Effector memory CD4-positive, alpha-beta T cell (primary cell): ENCODE data around the gene SNAI3.

Source experiments
- DNase-seq, 3 donors: peaks; one replicate each; pipeline ENCODE4 v3.0.0-alpha.2; 2020
- H3K27ac ChIP-seq: 2 replicates; pipeline ENCODE4 v1.7.0; 2013; ENCODE audit warnings: mild to moderate bottlenecking, low read length, moderate library complexity; ENCODE audit not compliant: insufficient read depth, poor library complexity, severe bottlenecking
- H3K27me3 ChIP-seq: replicated peaks from 2 replicates; pipeline ENCODE4 v1.7.0; 2013; ENCODE audit warnings: mild to moderate bottlenecking, low read length; ENCODE audit not compliant: insufficient read depth, control insufficient read depth, poor library complexity, severe bottlenecking
- H3K36me3 ChIP-seq: 2 replicates; pipeline ENCODE4 v1.7.0; 2013; ENCODE audit warnings: mild to moderate bottlenecking, low read length, moderate library complexity; ENCODE audit not compliant: control insufficient read depth, insufficient read depth
- H3K4me1 ChIP-seq: 2 replicates; pipeline ENCODE4 v1.7.0; 2013; ENCODE audit warnings: low read length, mild to moderate bottlenecking; ENCODE audit not compliant: control insufficient read depth, insufficient read depth, poor library complexity, severe bottlenecking
- H3K4me3 ChIP-seq: 2 replicates; pipeline ENCODE4 v1.7.0; 2013; ENCODE audit warnings: low read length, low read depth, mild to moderate bottlenecking; ENCODE audit not compliant: insufficient read depth, poor library complexity, severe bottlenecking
- H3K9me3 ChIP-seq: 2 replicates; pipeline ENCODE4 v1.7.0; 2013; ENCODE audit warnings: mild to moderate bottlenecking, low read length, moderate library complexity; ENCODE audit not compliant: control insufficient read depth

SNAI3 gene

DNA sequence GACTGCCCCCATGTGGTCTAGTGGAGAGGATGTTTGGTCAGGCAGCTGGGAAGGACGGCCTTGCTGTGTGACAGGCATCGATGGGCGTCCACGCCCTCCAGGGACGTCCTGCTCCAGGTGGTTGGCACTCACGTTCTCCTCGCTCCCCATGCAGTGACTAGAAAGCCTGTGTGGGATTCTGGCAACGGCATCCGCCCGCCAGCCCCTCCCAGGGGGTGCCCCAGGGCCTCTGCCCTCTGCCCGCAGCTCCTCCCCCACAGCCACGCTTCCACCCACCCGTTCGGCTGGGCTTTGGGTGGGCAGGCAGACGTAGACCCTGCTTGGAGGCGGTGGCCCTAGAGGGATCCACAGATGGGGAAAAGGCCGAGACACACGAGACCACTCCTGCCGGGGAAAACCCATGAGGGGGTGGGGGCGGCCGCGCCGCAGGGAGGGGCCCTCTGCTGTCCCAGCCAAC, 52.6 kb downstream of the SNAI3 start:
- Histone ChIP-seq H3K36me3 (peaks cover 26% of the 10 kb centered on the region), H3K4me1 (peaks cover 28% of the 10 kb centered on the region), H3K4me3 (peak overlapping the region; percentile 73), H3K27ac (peak overlapping the region; percentile 49), H3K27me3 (no peaks in the 10 kb centered on the region), H3K9me3 (no peaks in the 10 kb centered on the region)
- DNase-seq = peak; percentile 46 to 60 (median 53)

DNA sequence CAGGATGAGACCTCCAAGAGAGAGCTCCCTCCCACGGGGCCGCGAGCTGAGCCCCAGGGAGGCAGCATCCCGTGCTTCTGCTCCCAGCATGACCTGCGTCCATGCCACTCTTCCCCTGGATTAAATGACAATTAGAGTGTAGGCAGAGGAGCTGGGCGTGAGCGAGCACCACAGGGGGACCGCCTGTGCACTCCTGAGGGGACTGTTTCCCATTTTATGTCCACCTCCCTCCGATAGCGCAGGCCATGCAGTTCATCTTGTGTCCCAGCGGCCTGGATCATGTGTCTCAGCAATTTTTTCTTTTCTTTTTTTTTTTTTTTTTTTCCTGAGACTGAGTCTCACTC, 53.7 kb downstream of the SNAI3 start:
- H3K27ac ChIP-seq = no peak overlapping the region
- H3K27me3 ChIP-seq = no peaks in the 10 kb centered on the region
- peaks cover 20% of the 10 kb centered on the region for H3K4me1 ChIP-seq
- peaks cover 34% of the 10 kb centered on the region for H3K36me3 ChIP-seq
- DNase-seq = no peak
- H3K4me3 ChIP-seq = no peak overlapping the region
- no peaks in the 10 kb centered on the region for H3K9me3 ChIP-seq

DNA sequence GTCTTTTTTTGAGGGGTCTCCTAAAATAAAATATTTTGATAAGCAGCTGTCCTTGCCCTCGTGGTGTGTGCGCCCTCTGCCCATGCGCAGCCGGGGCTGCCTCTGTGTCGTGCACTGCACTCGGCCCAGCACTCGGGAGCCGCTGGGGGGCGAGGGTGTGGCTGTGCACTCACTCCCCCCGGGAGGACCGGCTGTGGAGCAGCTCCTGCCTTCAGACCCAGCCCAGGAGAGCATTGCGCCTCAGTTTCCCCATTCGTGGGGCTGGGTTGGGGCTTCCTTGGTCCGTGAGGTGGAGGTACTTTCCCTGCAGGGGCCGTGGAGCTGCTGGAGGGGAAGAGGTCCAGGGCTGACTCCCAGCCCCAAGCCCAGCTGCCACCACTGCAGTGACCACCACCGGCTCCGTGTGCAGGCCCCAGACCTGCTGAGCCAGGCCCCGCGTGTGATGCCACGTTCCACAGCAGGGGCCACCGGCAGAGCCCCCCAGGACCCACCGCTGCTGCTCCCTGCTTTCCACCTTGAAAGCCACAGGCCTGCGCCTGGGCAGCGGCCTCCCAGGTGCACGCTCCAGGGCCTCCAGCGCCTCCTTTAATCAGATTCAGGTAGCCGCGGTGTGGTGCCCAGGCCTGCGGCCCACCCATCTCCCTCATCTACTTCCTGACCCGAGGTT, 54.3 kb downstream of the SNAI3 start:
- Histone ChIP-seq H3K9me3 (no peaks in the 10 kb centered on the region), H3K27me3 (no peaks in the 10 kb centered on the region), H3K27ac (no peak overlapping the region), H3K4me3 (no peak overlapping the region), H3K4me1 (peaks cover 20% of the 10 kb centered on the region), H3K36me3 (peaks cover 39% of the 10 kb centered on the region)
- no peak for DNase-seq

DNA sequence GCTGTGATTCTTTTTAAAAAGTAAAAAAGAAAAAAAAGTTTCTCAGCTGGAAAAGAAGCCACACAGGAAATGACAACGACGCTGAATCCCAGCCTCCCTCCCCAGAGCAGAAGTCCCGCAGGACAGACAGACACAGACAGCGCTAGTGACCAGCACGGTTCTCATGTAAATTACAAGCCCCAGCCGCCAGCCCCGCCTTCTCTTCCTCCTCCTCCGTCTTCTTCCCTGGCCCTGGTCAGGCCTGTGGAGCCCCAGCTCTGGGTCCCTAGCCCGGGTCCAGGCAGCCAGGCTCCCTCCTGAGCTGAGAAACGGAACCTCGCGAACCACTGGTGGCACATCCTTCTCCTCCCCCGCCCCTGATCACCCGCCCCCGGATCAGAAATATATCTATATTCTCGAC, 54.9 kb downstream of the SNAI3 start:
- Histone ChIP-seq H3K4me1 (peaks cover 20% of the 10 kb centered on the region), H3K4me3 (no peak overlapping the region), H3K27me3 (no peaks in the 10 kb centered on the region), H3K36me3 (peaks cover 44% of the 10 kb centered on the region), H3K27ac (no peak overlapping the region), H3K9me3 (no peaks in the 10 kb centered on the region)
- no peak for DNase-seq

DNA sequence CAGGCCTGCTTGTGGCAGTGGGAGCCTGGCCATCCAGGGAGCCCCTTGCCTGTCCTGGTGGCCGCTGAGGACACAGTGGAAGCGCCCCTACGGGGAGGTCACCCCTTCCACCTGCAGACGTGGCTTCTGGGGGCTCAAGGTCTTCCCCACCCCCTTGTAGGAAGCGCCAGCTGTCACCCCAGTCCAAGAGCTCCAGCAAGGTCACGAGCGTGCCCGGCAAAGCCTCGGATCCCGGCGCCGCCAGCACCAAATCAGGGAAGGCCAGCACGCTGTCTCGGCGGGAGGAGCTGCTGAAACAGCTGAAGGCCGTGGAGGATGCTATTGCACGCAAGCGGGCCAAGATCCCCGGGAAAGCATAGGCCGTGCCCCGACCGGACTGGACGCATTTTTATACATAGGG, 55.4 kb downstream of the SNAI3 start:
- Histone ChIP-seq H3K9me3 (no peaks in the 10 kb centered on the region), H3K4me3 (no peak overlapping the region), H3K4me1 (peaks cover 20% of the 10 kb centered on the region), H3K27ac (no peak overlapping the region), H3K36me3 (peaks cover 44% of the 10 kb centered on the region), H3K27me3 (no peaks in the 10 kb centered on the region)
- no peak for DNase-seq

DNA sequence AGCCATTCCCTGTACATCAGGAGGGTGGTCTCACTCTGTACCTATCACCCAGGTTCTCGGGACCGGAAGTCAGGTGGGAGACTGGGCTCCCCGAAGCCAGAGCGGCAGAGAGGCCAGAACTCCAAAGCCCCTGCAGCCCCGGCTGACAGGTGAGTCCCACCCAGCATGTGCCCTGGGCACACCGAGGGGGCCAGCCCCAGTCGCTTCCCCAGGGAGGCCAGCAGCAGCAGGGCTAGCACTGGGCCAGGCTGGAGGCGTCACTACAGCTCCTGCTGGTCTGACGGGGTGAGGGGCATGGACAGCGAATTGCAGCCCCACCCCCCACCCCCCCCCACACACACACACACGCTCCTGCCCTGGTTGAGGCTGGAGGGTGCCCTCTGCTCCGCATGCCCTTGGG, 55.9 kb downstream of the SNAI3 start:
- peaks cover 20% of the 10 kb centered on the region for H3K4me1 ChIP-seq
- H3K9me3 ChIP-seq = no peaks in the 10 kb centered on the region
- no peak for DNase-seq
- H3K27ac ChIP-seq = no peak overlapping the region
- H3K36me3 ChIP-seq = peaks cover 45% of the 10 kb centered on the region
- no peaks in the 10 kb centered on the region for H3K27me3 ChIP-seq
- H3K4me3 ChIP-seq = no peak overlapping the region

DNA sequence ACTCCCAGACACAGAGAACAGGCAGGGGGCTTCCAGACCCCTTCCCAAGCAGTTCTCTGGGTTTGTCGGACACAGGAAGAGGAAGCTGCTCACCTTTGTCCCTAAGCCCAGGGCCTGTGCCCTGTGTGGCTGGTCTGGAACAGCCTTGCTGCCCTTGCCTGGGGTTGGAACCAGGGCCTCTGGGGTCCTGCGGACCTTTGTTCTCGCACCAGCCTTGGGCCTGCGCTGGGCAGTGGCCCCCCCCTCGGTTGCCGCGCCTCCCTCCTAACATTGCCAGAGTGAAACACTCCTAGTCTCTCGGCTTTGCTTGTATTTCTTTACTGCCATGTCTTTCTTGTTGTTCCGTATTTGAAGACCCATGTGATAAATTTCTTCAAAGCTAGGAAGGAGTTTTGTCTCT, 56.5 kb downstream of the SNAI3 start:
- Histone ChIP-seq H3K4me3 (no peak overlapping the region), H3K27me3 (no peaks in the 10 kb centered on the region), H3K9me3 (no peaks in the 10 kb centered on the region), H3K27ac (no peak overlapping the region), H3K36me3 (peaks cover 51% of the 10 kb centered on the region), H3K4me1 (peaks cover 15% of the 10 kb centered on the region)
- DNase-seq = no peak

DNA sequence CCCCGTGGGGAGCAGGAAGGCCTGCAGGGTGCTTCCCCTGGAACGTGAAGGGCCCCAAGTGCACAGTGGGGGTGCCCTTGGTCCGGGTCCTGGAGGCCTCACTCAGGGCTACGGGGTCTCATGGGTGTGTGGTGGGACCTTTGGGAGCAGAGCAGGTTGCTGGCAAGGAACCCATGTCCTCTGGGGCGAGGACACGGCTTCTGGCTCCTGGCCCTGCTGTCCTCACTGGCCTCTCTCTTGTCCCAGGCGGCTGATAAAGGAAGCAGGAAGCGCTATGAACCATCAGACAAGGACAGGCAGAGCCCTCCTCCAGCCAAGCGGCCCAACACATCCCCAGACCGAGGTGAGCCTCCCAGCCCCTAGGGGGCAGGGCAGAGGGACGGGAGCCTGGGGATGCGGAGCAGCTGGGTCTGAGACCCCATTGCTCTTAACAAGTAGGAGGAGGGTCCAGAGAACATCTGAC, 57.8 kb downstream of the SNAI3 start:
- Histone ChIP-seq H3K27ac (no peak overlapping the region), H3K4me3 (no peak overlapping the region), H3K36me3 (peaks cover 64% of the 10 kb centered on the region), H3K27me3 (no peaks in the 10 kb centered on the region), H3K9me3 (no peaks in the 10 kb centered on the region), H3K4me1 (peaks cover 4% of the 10 kb centered on the region)
- DNase-seq = no peak
